ENCODE results near the gene PRKCZ. TPM values are rescaled to one million over a fixed set of nuclear protein-coding genes. Genes with fewer than 3 reads are reported as not detected.

The PRKCZ gene
- total and polyA plus RNA-seq, 5 experiments from 2014 or later, result 7.8 to 33.9 (median 11.3) TPM

- Mint-ChIP-seq H3K4me3 (peak overlapping the region; percentile 19 to 89 (median 83)), H3K36me3 (peaks cover 0 to 6% (median 0%) of the 10 kb centered on the region in 3 donors), H3K9me3 (no peaks in the 10 kb centered on the region), H3K27ac (peak overlapping the region; percentile 54 to 96 (median 88)), H3K4me1 (peaks cover 15 to 31% (median 18%) of the 10 kb centered on the region in 4 donors), H3K27me3 (no peaks in the 10 kb centered on the region)
- ATAC-seq, result no peak
- POLR2A ChIA-PET, result interaction anchor here (0.9 to 20.9 kb wide), 8 partner anchors 11 to 94 kb away, joined by 3 to 388 read pairs (median 34); partner anchors contain the start of gene FAAP20
- DNase-seq, result peak in 1 of 10 donors; percentile 11
These were observed 176.5 kb downstream of the PRKCZ start for GRCh38 chr1:2226525-2227345.

DNA sequence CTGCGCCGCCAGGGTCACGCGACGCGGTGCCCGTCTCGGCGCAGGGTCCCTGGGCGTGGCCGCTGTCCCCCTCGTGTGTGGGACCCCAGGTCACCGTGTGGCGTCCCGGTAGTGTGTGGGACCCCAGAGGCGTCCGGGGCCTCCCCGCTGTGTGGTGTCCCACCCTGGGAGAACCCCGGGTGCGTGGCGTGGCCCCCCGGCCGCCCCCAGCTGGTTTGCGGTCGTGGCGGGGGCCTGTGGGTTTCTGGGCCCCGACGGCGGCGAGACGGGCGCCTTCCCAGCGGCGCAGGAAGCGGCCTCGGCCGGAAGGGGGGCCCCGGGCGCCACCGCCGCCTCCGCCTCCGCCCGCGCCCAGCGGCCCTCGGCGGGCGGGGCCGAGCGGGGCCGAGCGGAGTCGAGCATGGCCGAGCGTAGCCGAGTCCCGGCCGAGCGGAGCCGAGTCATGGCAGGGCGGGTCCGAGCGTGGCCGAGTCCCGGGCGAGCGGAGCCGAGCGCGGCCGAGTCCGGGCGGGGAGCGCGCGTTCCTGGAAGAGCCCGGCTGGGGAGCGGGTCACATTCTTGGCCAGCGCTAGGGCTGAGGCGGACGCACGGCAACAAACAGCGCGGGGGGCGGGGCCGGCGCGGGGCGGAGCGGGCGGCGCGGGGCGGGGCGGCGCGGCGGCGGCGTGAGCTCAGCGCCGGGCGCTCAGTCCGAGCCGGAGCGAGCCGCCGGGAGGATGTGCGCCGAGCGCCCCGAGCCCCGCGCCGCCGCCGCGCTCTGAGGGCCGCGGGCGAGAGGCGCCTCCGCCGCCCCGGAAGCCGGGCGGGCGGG is 177.3 kb downstream of the PRKCZ start:
- H3K27ac Mint-ChIP-seq, result peak overlapping the region in 5 of 10 donors; percentile 33 to 92 (median 62)
- H3K27me3 Mint-ChIP-seq, result no peaks in the 10 kb centered on the region
- POLR2A ChIA-PET, result interaction anchor here (0.5 to 20.9 kb wide), 13 partner anchors 10 to 725 kb away, joined by 3 to 388 read pairs (median 5); partner anchors contain the start of genes FAAP20, MORN1 and RER1
- H3K36me3 Mint-ChIP-seq, result peaks cover 0 to 8% (median 0%) of the 10 kb centered on the region in 3 donors
- peaks cover 22 to 39% (median 25%) of the 10 kb centered on the region in 4 donors for H3K4me1 Mint-ChIP-seq
- no peaks in the 10 kb centered on the region for H3K9me3 Mint-ChIP-seq
- ATAC-seq, result peak; percentile 75
- peak; percentile 90 to 96 (median 94) for DNase-seq
- peak overlapping the region in 9 of 10 donors; percentile 30 to 88 (median 61) for H3K4me3 Mint-ChIP-seq

GRCh38 chr1:2228157-2228594 is 178.0 kb downstream of the PRKCZ start, which contains the start of gene SKI:
Gene SKI (plus strand): TSS chr1:2228319. CDS start chr1:2228767, 448 bp downstream.
- H3K36me3 Mint-ChIP-seq, result peaks cover 0 to 8% (median 0%) of the 10 kb centered on the region in 3 donors
- DNase-seq (peak in 1 of 10 donors; percentile 20), ATAC-seq (no peak)
- POLR2A ChIA-PET, result interaction anchor here (0.5 to 20.9 kb wide), 8 partner anchors 10 to 444 kb away, joined by 5 to 388 read pairs (median 58); partner anchors contain the start of genes FAAP20, MORN1 and RER1
- peak within 1 kb of the TSS; percentile 95 to 100 (median 96) for H3K4me3 Mint-ChIP-seq
- no peaks in the 10 kb centered on the region for H3K27me3 Mint-ChIP-seq
- H3K4me1 Mint-ChIP-seq, result peaks cover 26 to 44% (median 31%) of the 10 kb centered on the region in 4 donors
- H3K27ac Mint-ChIP-seq, result peak within 1 kb of the TSS; percentile 95 to 99 (median 98)
- H3K9me3 Mint-ChIP-seq, result no peaks in the 10 kb centered on the region

- DNase-seq (peak in 2 of 10 donors; percentile 34 to 43), ATAC-seq (no peak)
- H3K36me3 Mint-ChIP-seq, result peaks cover 0 to 8% (median 0%) of the 10 kb centered on the region in 3 donors
- POLR2A ChIA-PET, result interaction anchor here (0.9 to 20.9 kb wide), 11 partner anchors 10 to 163 kb away, joined by 3 to 388 read pairs (median 8); partner anchors contain the start of genes FAAP20, MORN1 and RER1
- peaks cover 26 to 49% (median 36%) of the 10 kb centered on the region in 4 donors for H3K4me1 Mint-ChIP-seq
- no peaks in the 10 kb centered on the region for H3K9me3 Mint-ChIP-seq
- peak overlapping the region; percentile 95 to 100 (median 96) for H3K4me3 Mint-ChIP-seq
- no peaks in the 10 kb centered on the region for H3K27me3 Mint-ChIP-seq
- peak overlapping the region; percentile 95 to 99 (median 98) for H3K27ac Mint-ChIP-seq
These were observed 178.5 kb downstream of the PRKCZ start for GRCh38 chr1:2228694-2229036.

GRCh38 chr1:2229037-2229864 is 179.0 kb downstream of the PRKCZ start:
- Mint-ChIP-seq H3K4me1 (peaks cover 25 to 52% (median 42%) of the 10 kb centered on the region in 4 donors), H3K4me3 (peak overlapping the region; percentile 95 to 100 (median 96)), H3K9me3 (no peaks in the 10 kb centered on the region), H3K27me3 (no peaks in the 10 kb centered on the region), H3K36me3 (peaks cover 0 to 8% (median 0%) of the 10 kb centered on the region in 3 donors), H3K27ac (peak overlapping the region; percentile 98 to 99 (median 98))
- POLR2A ChIA-PET, result interaction anchor here (0.8 to 20.9 kb wide), 12 partner anchors 9 to 162 kb away, joined by 3 to 388 read pairs (median 8); partner anchors contain the start of genes FAAP20, MORN1 and RER1
- DNase-seq (peak in 7 of 10 donors; percentile 37 to 63 (median 54)), ATAC-seq (no peak)

DNA sequence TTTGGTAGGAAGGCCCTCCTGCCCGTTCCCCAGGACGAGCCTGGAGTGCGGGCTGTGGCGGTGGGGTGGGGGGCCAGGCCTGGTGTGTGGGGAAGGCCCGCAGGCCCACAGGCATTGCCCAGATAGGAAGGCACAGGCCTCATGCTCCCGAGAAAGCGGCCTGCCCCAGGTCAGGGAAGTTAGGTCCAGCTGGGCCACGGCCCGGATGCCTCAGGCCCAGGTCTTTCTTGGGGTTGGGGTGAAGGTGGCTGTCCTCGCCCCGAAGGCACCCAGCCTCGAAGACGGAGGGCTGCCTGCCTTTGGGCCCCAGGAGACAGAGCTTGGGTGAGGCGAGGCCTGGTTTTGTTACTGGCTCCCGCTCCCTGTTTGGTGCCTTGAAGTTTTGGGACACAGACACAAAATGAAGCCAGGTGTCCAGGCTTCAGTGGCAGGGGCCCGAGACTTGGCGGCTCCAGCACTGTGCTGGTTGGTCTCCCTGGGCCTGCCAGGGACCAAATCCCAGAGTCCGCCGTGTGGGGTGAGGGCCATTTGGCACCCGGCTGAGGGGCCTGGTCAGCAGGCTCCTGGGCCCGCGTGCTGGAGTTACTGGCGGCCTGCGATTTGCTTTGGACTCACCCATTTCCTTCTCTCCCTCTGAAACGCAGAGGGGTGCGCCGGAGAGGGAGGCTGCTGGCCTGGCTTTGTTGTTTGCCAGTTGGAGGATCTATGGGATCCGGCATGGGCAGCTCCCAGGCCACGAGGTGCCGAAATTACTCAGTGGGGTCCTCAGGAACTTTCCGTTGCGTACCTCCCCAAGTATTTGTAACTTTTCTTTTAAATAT is 179.9 kb downstream of the PRKCZ start:
- H3K36me3 Mint-ChIP-seq, result peaks cover 0 to 8% (median 0%) of the 10 kb centered on the region in 3 donors
- DNase-seq, result peak in 3 of 10 donors; percentile 14 to 32 (median 23)
- peaks cover 27 to 57% (median 49%) of the 10 kb centered on the region in 4 donors for H3K4me1 Mint-ChIP-seq
- peak overlapping the region; percentile 98 to 99 (median 98) for H3K27ac Mint-ChIP-seq
- no peaks in the 10 kb centered on the region for H3K9me3 Mint-ChIP-seq
- no peak for ATAC-seq
- peak overlapping the region; percentile 95 to 100 (median 96) for H3K4me3 Mint-ChIP-seq
- no peaks in the 10 kb centered on the region for H3K27me3 Mint-ChIP-seq
- POLR2A ChIA-PET, result interaction anchor here (0.5 to 20.9 kb wide), 15 partner anchors 8 to 152 kb away, joined by 3 to 388 read pairs (median 7); partner anchors contain the start of gene FAAP20

GRCh38 chr1:2230781-2231531 is 180.7 kb downstream of the PRKCZ start:
- peak overlapping the region; percentile 95 to 100 (median 96) for H3K4me3 Mint-ChIP-seq
- peak; percentile 4 to 12 for ATAC-seq

DNA sequence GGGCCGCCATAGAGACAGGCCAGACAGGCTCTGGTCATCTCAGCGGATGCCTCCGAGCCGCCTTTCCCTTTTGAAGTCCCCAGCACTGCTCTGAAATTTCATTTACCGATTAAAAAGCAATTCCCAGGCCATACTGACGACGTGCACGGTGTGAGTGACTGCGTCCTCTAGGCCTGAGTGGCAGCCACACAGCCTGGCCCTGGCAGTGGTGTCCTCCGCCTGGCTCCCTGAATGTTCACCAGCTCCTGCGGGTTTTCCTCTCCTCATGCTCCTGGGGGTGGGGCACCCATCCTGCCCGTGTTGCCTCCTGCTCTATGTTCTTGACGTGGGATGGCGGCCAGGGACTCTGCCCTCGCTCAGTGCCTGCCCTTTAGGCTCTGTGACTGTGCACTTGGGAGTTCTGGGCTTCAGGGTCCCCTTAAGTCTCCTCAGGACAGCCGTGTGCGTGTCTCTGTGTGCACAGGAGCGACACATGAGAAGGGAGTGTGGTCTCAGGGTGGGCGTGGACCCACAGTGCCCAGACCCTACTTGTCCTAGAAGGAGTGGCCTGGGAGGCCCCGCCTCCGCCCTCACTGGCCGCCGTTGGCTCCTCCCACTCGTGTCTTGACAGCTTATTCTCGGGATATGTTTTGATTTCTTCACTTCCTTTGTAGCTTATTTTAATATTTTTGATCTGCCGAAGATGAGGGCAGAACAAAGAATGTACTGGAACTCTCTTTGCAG is 181.5 kb downstream of the PRKCZ start:
- POLR2A ChIA-PET, result interaction anchor here (0.5 to 20.9 kb wide), 13 partner anchors 8 to 444 kb away, joined by 3 to 388 read pairs (median 9); partner anchors contain the start of genes FAAP20, MORN1, PEX10 and RER1
- DNase-seq (peak; percentile 57 to 92 (median 74)), ATAC-seq (peak; percentile 22 to 29)
- peaks cover 0 to 8% (median 0%) of the 10 kb centered on the region in 3 donors for H3K36me3 Mint-ChIP-seq
- peak overlapping the region; percentile 98 to 99 (median 98) for H3K27ac Mint-ChIP-seq
- peaks cover 30 to 69% (median 58%) of the 10 kb centered on the region in 4 donors for H3K4me1 Mint-ChIP-seq
- H3K27me3 Mint-ChIP-seq, result no peaks in the 10 kb centered on the region
- H3K9me3 Mint-ChIP-seq, result no peaks in the 10 kb centered on the region
- peak overlapping the region; percentile 95 to 100 (median 96) for H3K4me3 Mint-ChIP-seq

More at GRCh38 chr1:2230781-2231531, 180.7 kb downstream of the PRKCZ start:
- peak; percentile 44 to 85 (median 66) for DNase-seq
- peaks cover 0 to 8% (median 0%) of the 10 kb centered on the region in 3 donors for H3K36me3 Mint-ChIP-seq
- POLR2A ChIA-PET, result interaction anchor here (0.8 to 20.9 kb wide), 11 partner anchors 9 to 182 kb away, joined by 3 to 388 read pairs (median 20); partner anchors contain the start of genes FAAP20, MORN1, PEX10 and RER1
- H3K4me1 Mint-ChIP-seq, result peaks cover 29 to 64% (median 57%) of the 10 kb centered on the region in 4 donors
- no peaks in the 10 kb centered on the region for H3K27me3 Mint-ChIP-seq
- H3K27ac Mint-ChIP-seq, result peak overlapping the region; percentile 98 to 99 (median 98)
- no peaks in the 10 kb centered on the region for H3K9me3 Mint-ChIP-seq

- Mint-ChIP-seq H3K27ac (peak overlapping the region; percentile 98 to 99 (median 98)), H3K9me3 (no peaks in the 10 kb centered on the region), H3K4me1 (peaks cover 36 to 76% (median 65%) of the 10 kb centered on the region in 4 donors), H3K4me3 (peak overlapping the region; percentile 95 to 100 (median 96)), H3K36me3 (peaks cover 0 to 8% (median 0%) of the 10 kb centered on the region in 3 donors), H3K27me3 (no peaks in the 10 kb centered on the region)
- DNase-seq (peak in 1 of 10 donors; percentile 6), ATAC-seq (no peak)
- POLR2A ChIA-PET, result interaction anchor here (0.5 to 20.9 kb wide), 11 partner anchors 8 to 444 kb away, joined by 3 to 388 read pairs (median 9); partner anchors contain the start of genes FAAP20, MORN1, PEX10 and RER1
These were observed 182.2 kb downstream of the PRKCZ start for GRCh38 chr1:2232255-2232915.

All from naive thymus-derived CD8-positive, alpha-beta T cell (primary cell).